Activated CD8-positive, alpha-beta memory T cell treated with anti-CD3 and anti-CD28 coated beads, Interleukin-2, amount 50 U/mL, for 24 hours (primary cell): ENCODE results near the gene NPC2.
A peak's percentile ranks its signal among the peaks of the same experiment; 100 is the strongest.

Experiments used
- DNase-seq: peaks from one replicate; pipeline ENCODE4 v3.0.0-alpha.2; 2020; ENCODE audit errors: extremely low read depth

The NPC2 gene

GRCh38 chr14:74503291-74503937 is 10.3 kb upstream of the NPC2 start:
- DNase-seq = no peak

DNA sequence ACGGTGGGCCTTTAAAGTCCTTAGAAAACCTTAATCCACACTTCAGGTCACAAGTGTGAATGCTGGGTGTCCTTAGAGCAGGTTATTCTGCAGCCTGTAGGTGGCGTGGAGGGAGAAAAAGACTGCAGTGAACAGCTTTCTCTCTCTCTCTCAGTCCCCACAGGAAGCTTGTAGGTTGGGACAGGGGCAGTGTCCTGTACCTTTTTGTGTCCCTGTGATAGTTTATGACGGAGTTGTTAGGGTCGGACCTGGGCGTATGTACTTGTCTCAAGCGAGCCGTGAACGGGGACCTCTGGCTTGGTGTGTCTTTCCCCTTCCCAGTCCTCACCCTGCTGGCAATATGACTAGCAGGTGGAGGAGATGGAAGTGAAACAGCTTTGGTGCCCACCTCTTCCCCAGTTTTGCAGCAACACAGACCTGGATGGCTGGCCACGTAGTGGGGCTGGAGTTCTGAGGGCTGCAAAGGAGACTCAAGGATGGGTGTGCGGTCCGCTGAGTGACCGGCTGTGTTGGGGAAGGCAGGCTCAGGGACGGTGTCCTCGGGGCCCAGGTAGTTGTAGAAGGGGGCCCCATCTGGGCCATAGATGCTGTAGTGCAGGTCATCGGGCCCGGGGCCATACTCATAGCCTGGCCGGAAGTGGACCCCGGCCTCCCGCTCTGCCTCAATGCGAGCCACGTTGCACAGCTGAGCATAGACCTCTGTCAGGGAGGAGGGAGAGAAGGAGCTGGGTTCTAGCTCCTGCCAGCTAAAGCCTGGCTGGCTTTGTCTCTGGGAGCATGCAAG is 9.3 kb upstream of the NPC2 start:
- DNase-seq = no peak

DNA sequence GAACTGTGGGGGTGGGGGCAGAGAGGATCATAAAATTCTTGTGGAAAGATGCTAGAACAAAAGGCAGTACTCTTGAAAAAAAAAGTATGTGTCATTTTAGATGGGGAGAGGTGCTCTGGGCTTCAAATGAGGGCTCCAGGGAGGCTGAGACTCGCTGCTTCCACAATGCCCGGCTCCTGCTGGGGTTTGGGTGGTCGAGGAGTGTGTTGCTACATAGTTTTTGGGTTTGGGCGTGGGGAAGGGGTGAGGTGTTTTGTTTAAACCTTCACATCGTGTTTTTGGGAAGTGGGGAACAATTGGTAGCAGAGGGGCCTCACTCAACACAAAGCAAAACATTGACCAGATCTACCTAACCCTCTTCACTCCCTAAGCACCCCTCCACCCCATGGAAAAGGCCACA is 8.6 kb upstream of the NPC2 start:
- no peak for DNase-seq

DNA sequence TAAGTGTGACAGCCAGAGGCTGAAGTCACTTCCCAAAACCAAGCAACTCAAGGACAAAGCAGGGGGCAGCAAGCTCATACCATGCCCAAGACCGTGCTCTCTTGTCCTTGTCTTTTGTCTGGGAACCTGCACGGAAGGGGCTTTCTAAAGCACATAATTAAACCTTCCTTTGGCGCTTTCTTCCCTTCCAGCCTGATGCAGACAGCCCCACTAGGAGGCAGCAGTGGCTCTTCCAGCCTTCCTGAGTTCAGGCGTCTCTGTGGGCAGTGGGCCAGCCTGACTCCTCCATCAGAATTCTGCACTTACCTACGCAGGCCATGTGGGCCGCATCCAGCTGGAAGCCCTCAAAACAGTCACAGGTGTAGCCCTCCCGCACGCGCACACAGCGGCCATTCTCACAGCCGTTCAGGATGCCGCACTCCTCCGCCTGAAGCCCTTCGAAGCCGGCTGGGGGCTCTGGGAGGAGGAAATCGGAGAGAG is 8.1 kb upstream of the NPC2 start:
- DNase-seq = no peak

DNA sequence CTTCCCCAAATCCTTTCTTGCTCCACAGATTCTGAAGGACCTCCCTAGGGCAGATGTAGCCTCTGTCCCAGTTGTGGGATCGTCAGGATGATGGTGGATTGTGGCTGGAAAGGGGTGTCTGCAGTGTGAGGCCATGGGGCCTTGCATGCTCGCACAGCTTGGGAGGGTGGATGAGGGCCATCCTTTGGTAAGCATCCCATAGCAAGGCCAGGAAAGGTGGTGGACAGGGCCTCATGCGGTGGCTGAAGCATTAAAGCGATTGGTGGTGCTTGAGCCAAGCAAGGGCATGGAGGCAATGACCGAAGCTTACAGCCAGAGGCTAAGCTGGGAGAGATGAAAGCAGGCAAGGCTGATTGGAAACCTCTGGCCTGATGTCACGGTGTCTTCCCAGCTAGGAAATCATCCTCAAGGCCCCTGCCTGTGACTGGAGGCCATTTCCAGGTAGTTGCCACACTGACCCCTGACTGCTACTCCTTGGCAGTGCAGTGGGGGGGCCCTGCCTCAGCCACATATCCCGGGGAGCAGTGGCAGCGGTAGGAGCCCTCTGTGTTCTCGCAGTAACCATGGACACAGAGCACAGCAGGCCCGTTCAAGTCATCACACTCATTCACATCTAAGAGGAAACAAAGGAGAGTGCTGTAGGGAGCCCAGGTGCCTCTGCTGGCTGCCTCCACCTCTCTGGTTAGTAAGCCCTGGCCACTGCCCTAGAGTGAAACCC is 7.5 kb upstream of the NPC2 start:
- no peak for DNase-seq

- no peak for DNase-seq
These were observed 2.3 kb upstream of the NPC2 start for GRCh38 chr14:74495356-74495755.

GRCh38 chr14:74493343-74494261 is 497 bp upstream of the NPC2 start, which contains the start of gene ISCA2:
Gene ISCA2 (plus strand): TSS chr14:74493765. CDS start chr14:74493775, 10 bp downstream.
- peak; percentile 99 for DNase-seq

DNA sequence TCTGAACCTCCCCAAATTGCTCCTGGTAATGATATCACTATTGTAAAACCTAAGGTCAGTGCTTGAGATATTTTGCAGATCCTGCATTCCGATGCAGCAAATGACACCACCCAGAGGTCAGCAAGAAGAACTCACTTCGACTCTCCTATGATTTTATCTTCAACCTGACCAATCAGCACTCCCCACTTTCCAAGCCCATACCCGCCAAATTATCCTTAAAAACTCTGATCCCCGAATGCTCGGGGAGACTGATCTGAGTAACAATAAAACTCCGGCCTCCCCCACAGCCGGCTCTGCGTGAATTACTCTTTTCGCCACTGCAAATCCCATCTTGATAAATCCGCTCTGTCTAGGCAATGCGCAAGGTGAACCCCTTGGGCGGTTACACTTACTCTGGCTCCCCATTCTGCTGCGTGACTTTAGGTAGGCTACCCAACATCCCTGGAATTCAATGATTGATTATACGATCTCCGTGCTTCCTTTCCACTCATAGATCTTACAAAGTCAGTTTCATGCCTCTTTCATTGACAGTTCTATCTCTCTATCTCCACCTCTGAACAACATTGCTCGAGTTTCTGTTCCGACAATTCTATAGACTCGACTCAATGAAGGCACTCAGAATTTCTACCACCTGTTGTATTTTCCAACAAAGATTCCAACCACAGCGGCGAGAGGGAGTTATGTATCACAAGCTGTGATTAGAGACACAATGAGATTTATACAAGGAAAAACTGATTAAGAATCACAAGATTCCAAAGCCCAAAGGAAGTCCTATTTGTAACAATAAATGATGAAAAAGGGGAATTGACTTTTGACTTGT is 939 bp downstream of the NPC2 start:
- no peak for DNase-seq

DNA sequence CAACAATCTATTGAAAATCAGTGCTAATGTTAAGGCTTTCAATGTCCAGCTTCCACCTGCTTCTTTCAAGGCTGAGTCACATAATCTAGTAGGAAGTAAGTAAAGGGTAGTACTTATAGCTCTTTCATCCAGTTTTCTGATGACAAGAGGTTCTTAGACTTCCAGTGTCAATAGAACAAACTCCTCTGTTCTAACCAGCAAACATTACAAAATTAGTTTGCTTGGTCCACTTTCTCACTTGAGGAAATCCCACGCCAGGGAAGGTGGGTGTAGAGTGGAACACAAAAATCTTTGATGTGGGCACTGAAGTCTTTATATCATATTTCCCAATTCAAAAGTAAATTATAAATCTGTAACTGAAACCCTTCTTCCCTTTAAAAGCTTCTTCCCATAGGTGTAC is 2.6 kb downstream of the NPC2 start:
- DNase-seq = no peak

GRCh38 chr14:74488786-74489397 is 4.2 kb downstream of the NPC2 start:
- no peak for DNase-seq

DNA sequence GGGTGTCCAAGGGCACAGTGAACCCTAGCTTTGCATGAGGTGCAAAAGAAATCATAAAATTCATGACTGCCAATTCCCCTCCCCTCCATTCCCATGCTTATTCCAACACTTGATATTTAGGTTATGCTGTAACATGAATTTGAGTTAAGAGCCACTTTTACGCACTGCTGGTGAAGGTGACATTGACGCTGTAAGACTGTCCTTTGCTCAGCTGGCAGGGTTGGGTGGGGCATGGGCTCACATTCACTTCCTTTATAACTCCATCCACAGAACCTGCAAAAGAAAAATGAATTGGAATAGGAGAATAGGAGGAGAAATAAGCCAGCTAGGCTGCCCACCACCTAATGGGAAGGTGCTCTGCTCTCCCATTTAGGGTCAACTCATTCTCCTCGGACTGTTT is 6.9 kb downstream of the NPC2 start:
- DNase-seq = no peak

GRCh38 chr14:74483321-74483720 is 9.8 kb downstream of the NPC2 start:
- DNase-seq = no peak

DNA sequence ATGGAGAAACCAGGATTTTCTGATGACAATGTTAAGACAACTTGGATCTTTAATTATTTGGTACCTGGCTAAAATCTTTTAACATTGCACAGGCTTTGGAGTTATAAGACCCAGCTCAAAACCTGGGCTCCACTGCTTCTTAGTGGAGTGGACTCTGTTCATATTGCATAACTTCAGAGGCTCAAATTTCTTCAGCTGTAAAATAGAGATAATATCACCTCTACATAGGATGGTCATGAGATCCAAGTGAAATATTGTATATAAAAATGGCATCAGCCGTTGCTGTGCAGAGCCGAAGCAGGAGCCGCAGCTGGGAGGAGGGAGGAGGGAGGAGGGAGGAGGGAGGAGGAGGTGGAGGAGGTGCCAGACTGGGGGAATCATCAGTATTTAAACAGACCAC is 10.5 kb downstream of the NPC2 start:
- no peak for DNase-seq

GRCh38 chr14:74480046-74480445 is 13.1 kb downstream of the NPC2 start:
- DNase-seq = no peak

GRCh38 chr14:74478996-74479635 is 14.0 kb downstream of the NPC2 start:
- no peak for DNase-seq

DNA sequence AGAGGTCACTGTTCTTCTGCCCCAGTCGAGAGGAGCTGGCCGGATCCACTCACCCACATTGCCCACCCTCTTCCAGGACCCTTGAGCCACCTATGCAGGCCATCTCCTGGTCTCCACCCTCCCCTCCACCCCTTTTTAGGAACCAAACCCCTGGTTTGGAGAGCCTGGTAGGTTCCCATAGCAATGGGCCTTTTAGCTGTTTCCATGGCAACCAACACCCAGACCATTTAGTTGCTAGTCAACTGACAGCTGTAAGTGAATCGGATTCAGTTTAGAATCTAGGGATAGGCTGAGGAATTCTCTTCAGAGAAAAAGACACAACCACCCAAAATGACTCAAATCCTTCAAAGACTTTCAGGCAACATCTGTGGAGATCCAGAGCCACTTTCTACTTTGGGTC is 16.5 kb downstream of the NPC2 start:
- no peak for DNase-seq

DNA sequence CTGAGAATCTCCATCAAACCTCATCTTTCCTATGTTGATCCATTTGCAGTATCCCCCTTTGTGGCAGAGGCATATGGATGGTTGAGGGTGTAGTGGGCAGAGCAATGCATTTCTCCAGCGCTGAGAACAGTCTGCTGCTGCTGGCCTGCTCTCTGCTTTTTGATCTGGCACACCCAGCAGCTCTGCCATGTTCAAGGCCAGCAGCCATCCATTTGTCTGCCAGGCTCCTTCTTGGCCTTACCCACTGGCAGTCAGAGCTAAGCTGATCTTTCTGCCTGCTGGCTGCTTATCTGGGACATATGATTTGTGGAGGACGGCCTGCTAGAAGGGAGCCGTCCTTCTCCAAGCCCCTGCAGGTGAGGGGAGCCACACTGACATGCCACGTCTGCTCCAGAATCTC is 17.0 kb downstream of the NPC2 start:
- no peak for DNase-seq

- no peak for DNase-seq
These were observed 17.4 kb downstream of the NPC2 start for GRCh38 chr14:74475678-74476077.

GRCh38 chr14:74474376-74474775 is 18.7 kb downstream of the NPC2 start:
- no peak for DNase-seq

GRCh38 chr14:74472601-74473000 is 20.5 kb downstream of the NPC2 start:
- no peak for DNase-seq
